PFSK-1 (cell line): ENCODE results near the gene EHF.

ENCODE experiments used
- FOXP2 ChIP-seq: optimal IDR thresholded peaks from 2 replicates; pipeline ENCODE3; 2011; ENCODE audit warnings: borderline replicate concordance, control low read depth, inconsistent platforms; ENCODE audit not compliant: insufficient read depth; ENCODE audit errors: extremely low read length, extremely low read depth
- POLR2AphosphoS5 ChIP-seq: IDR thresholded peaks from 2 replicates; pipeline ENCODE4 v1.6.1; 2012; ENCODE audit warnings: low read depth, mild to moderate bottlenecking, control low read depth, low read length, moderate library complexity
- SIN3A ChIP-seq: IDR thresholded peaks from 2 replicates; pipeline ENCODE4 v1.6.1; 2012; ENCODE audit warnings: mild to moderate bottlenecking, low read length, moderate library complexity, borderline replicate concordance; ENCODE audit not compliant: insufficient read depth
- TAF1 ChIP-seq: IDR thresholded peaks from 2 replicates; pipeline ENCODE4 v1.6.1; 2012; ENCODE audit warnings: low read length, control low read depth, borderline replicate concordance; ENCODE audit not compliant: insufficient read depth
- TF ChIP-seq, protein P1 (sequence below), 2 experiments: IDR thresholded peaks; 2 replicates each; pipeline versions ENCODE4 v1.6.1 to v1.8.0; 2011 to 2012; ENCODE audit warnings: low read depth in 2 of 2, low read length in 2 of 2, control low read depth in 1 of 2, inconsistent platforms in 1 of 2, mild to moderate bottlenecking in 1 of 2, moderate library complexity in 1 of 2; ENCODE audit not compliant: insufficient read depth in 1 of 2

Gene EHF

DNA sequence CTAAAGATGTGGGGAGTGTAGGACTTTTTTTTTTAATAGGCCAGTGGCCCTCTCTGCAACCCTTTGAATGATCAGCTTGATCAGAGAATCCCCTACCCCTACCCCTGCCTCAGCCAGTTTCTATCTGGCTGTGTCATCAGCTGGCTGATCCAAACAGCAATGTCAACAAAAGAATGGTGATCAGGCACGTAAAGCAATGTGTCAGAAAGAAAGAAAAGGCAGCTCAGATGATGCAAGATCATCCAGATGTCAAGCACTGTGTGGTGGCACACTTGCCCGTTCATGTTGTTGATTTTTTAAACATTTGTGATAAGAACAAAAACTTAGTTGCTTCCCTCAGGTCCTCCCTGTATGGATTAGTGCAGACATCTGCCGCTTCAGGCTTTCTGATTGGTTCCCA lies 26.3 kb upstream of the EHF start:
- TF ChIP-seq, protein P1, sequence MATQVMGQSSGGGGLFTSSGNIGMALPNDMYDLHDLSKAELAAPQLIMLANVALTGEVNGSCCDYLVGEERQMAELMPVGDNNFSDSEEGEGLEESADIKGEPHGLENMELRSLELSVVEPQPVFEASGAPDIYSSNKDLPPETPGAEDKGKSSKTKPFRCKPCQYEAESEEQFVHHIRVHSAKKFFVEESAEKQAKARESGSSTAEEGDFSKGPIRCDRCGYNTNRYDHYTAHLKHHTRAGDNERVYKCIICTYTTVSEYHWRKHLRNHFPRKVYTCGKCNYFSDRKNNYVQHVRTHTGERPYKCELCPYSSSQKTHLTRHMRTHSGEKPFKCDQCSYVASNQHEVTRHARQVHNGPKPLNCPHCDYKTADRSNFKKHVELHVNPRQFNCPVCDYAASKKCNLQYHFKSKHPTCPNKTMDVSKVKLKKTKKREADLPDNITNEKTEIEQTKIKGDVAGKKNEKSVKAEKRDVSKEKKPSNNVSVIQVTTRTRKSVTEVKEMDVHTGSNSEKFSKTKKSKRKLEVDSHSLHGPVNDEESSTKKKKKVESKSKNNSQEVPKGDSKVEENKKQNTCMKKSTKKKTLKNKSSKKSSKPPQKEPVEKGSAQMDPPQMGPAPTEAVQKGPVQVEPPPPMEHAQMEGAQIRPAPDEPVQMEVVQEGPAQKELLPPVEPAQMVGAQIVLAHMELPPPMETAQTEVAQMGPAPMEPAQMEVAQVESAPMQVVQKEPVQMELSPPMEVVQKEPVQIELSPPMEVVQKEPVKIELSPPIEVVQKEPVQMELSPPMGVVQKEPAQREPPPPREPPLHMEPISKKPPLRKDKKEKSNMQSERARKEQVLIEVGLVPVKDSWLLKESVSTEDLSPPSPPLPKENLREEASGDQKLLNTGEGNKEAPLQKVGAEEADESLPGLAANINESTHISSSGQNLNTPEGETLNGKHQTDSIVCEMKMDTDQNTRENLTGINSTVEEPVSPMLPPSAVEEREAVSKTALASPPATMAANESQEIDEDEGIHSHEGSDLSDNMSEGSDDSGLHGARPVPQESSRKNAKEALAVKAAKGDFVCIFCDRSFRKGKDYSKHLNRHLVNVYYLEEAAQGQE (IDR thresholded peaks at IDR 0.05; ENCODE audit: insufficient read depth in 1 of 2, low read depth in 2 of 2, low read length in 2 of 2) = no peak
- no peak for TF ChIP-seq TAF1
- no peak for TF ChIP-seq SIN3A

DNA sequence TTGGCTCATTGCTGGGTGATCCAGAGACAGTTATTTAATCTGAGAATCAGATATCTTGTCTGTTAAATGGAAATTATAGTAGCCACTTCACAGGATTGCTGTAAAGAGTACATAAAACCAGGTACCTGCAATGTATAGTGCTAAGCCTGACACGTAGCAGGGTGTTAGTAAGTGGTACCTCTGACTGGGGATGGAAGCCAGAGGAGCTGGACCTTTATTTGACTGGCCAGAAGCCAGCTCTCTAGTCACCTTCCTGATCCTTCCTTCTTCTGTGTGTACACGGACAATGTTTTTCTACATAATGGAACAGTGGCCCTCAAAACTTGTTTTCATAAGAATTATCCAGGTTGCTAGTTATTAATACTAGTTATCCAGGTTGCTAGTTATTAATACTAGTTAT lies 25.5 kb upstream of the EHF start:
- TF ChIP-seq, protein P1 (IDR thresholded peaks at IDR 0.05; ENCODE audit: insufficient read depth in 1 of 2, low read depth in 2 of 2, low read length in 2 of 2) = no peak
- no peak for TF ChIP-seq POLR2AphosphoS5
- TF ChIP-seq SIN3A = no peak
- TF ChIP-seq FOXP2 = no peak
- TF ChIP-seq TAF1 = no peak

DNA sequence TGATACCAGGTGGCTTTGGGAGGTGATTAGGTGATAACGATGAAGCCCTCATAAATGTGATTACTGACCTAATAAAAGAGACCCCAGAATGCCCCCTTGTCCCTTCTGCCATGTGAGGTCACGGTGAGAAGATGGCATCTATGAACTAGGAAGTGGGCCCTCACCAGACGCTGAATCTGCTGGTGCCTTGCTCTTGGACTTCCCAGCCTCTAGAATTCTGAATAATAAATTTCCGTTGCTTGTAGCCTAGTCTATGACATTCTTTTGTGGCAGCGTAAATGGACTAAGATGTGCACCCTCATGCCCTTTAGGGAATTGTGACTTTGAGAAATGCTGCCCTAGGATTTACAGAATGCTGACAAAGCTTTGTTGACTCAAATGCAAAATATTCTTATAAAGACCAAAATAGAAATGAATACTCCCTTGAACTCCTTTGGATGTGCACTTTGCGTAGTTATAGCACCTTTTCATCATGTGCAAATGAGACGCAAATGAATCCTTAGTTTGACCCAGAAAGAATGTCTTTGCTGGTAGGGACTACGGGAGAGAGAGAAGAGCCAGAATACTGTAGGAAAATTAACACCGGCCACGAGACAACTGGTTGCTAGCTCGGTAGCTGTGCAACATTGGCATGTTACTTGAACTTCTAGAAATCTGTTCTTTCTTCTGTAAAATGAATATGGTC lies 24.8 kb upstream of the EHF start:
- TF ChIP-seq POLR2AphosphoS5 (no peak), TAF1 (no peak), FOXP2 (no peak), SIN3A (no peak)
- TF ChIP-seq, protein P1 (IDR thresholded peaks at IDR 0.05; ENCODE audit: insufficient read depth in 1 of 2, low read depth in 2 of 2, low read length in 2 of 2) = no peak

DNA sequence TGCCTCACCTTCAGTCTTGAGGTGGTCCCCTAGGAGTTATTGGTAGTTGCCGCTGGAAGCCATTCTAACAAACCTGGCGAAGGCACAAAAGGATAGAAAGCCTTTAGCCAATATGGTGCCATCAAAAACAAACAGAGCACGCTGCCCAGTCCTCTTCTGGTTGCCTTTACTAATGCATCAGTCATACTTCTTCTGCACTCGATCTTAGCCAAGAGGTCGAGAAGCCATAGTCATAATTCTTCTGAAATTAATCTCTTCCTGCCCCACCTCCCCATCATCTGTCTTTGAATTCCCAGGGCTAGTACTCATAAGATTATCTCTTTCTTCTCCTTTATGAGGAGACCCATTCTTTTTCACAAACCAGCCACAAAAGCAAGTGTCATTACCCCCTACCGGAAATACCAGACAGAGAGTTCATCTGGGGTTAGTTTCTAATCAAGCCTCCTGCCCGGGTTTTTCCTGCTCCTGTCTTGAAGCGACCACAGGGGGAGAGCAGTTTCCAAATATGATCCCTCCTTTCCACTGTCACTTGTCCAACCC lies 21.4 kb upstream of the EHF start:
- TF ChIP-seq TAF1 (no peak), FOXP2 (no peak), POLR2AphosphoS5 (no peak), SIN3A (no peak)
- TF ChIP-seq, protein P1 (IDR thresholded peaks at IDR 0.05; ENCODE audit: insufficient read depth in 1 of 2, low read depth in 2 of 2, low read length in 2 of 2) = no peak
